Fibroblast of pulmonary artery (primary cell): ENCODE data around the gene WSB2.
A peak's percentile ranks its signal among the peaks of the same experiment; 100 is the strongest.

Experiments used
- DNase-seq: peaks from one replicate; pipeline ENCODE4 v3.0.0-alpha.2; 2010; ENCODE audit warnings: low read depth
- H3K4me3 ChIP-seq: replicated peaks from 2 replicates; pipeline ENCODE4 v1.5.1; 2011; ENCODE audit warnings: low read depth, mild to moderate bottlenecking, control low read depth, low read length, moderate library complexity
- TF ChIP-seq, protein P1 (sequence below): IDR thresholded peaks from 2 replicates; pipeline ENCODE4 v1.5.1; 2011; ENCODE audit warnings: mild to moderate bottlenecking, control low read depth, low read length, inconsistent platforms; ENCODE audit errors: missing control alignments

WSB2 gene

DNA sequence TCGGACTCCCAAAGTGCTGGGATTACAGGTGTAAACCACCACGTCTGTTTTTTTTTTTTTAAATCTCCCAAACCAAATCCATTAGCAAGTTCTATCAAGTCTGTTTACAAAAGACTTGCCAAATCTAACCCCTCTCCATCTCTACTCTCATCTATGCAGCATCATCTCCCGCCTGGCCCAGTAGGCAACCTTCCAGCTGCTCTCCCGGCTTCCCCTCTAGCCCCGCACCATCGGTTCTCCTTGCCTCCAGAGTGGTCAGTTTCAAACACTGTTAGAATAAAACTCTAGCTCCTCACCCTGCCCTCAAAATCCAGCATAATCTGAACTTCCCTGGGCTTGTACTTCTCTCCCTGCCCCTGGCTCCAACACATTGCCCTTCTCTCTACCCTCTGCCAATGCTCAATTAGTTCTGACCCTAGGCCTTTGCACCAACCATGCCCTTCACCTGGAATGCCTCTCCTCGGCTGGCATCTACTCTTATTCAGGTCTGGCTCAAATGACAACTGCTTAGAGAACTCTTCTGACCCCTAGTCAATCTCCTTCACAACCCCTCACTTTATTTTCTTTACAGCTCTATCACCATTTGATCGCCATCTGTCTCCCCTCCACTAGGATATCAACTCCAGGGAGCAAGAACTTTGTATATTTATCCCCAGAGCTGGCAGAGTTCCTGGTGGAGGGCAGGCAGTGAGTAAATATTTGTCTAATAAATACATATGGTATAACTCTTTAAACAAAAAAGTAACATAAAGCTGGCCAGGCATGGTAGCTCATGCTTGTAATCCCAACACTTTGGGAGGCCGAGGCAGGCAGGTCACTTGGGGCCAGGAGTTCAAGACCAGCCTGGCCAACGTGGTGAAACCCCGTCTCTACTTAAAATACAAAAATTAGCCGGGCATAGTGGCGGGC is 4.9 kb downstream of the WSB2 start:
- DNase-seq, result no peak
- H3K4me3 ChIP-seq, result no peak overlapping the region

DNA sequence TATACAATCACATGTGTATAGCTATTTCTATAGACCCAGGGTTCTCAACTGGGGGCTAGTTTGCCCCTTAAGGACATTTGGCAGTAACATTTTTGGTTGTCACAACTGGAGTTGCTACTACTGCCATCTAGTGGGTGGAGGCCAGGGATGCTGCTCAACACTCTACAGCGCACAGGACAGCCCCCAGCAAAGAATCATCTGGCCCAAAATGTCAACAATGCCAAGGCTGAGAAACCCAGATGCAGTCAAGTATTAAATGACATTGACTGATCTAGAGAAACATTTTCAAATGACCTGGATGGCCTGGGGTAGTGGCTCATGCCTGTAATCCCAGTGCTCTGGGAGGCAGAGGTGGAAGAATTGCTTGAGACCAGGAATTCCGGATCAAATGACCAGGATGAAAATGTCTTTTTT is 5.8 kb downstream of the WSB2 start:
- peak; percentile 48 for DNase-seq
- no peak overlapping the region for H3K4me3 ChIP-seq
- TF ChIP-seq, protein P1, sequence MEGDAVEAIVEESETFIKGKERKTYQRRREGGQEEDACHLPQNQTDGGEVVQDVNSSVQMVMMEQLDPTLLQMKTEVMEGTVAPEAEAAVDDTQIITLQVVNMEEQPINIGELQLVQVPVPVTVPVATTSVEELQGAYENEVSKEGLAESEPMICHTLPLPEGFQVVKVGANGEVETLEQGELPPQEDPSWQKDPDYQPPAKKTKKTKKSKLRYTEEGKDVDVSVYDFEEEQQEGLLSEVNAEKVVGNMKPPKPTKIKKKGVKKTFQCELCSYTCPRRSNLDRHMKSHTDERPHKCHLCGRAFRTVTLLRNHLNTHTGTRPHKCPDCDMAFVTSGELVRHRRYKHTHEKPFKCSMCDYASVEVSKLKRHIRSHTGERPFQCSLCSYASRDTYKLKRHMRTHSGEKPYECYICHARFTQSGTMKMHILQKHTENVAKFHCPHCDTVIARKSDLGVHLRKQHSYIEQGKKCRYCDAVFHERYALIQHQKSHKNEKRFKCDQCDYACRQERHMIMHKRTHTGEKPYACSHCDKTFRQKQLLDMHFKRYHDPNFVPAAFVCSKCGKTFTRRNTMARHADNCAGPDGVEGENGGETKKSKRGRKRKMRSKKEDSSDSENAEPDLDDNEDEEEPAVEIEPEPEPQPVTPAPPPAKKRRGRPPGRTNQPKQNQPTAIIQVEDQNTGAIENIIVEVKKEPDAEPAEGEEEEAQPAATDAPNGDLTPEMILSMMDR, result peak; percentile 55

More for the DNA sequence above, 4.9 kb downstream of the WSB2 start:
- TF ChIP-seq, protein P1, result no peak

DNA sequence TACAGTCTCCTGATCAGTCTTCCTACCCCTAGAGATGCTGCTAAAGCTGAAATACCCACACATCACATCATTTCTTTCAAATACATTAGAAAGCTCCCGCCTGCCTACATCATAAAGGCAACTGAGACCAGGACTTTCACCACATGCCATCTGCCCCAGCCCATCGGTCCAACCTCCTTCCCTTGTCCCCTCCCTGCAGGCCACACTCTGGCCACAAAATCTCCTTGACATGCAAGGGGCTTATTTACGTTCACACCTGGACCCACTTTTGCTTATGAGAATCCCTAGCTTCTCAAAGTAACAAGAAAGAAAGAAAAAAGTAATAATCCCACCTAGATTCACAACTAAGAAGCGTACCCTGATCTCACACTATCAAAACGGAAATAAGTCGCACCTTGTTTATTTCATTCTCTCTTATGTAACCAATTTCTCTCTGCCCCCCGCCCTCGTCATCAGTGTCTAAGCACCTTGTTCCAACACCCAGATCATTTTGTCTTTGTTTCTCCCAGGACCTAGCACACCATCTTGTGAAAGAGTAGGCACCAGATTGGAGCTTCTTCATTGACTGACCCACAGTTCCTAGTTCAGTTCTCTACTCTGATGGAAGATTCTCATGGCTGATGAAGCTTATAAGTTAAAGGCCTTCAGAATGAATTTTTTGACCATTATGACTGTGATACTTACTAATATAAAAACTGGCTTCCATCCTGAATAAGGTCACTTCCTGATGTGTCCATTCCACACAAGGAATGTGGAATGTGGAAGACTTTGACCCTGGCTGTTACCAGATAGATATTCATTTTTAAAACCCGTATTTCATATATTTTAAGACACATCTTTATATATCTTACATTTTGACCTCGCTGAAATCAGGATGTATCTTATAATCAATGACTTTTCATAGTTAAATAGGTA is 7.7 kb downstream of the WSB2 start:
- DNase-seq, result no peak
- H3K4me3 ChIP-seq, result no peak overlapping the region
- TF ChIP-seq, protein P1, result no peak

DNA sequence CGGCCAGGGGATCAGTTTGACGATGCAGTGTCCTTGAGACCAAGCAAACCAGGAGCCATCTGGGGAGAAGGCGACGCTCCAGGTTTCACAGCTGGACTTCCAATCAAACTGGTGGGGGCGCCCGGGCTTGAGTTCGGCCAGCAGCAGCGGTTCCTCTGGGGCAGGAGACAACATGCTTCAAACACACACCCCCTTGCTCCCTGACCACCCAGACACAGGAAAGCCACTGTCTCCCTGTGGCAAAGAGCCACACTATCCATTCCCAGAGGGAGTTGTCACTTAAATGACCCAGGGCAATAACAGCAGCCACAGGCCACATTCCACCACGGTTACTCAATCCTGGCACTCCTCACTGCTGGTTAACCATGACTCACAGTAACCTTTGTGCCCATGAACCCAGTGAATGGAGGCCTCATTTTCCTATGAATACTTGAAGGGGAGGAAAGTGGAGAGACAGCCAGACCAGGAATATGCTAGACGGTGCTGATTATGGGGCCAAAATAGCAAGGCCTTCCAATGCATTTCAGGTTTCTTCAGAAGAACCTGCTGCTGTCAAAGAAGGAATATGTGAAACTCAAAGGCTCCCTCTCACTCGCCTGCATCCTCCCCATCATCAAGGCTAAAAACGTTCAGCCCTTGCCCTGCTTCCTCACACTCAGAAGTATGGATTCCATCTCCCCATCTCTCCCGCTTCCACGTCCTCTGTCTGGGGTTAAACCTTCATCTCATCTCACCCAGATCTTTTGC is 8.5 kb downstream of the WSB2 start:
- TF ChIP-seq, protein P1, result no peak
- DNase-seq, result peak; percentile 94
- H3K4me3 ChIP-seq, result no peak overlapping the region

DNA sequence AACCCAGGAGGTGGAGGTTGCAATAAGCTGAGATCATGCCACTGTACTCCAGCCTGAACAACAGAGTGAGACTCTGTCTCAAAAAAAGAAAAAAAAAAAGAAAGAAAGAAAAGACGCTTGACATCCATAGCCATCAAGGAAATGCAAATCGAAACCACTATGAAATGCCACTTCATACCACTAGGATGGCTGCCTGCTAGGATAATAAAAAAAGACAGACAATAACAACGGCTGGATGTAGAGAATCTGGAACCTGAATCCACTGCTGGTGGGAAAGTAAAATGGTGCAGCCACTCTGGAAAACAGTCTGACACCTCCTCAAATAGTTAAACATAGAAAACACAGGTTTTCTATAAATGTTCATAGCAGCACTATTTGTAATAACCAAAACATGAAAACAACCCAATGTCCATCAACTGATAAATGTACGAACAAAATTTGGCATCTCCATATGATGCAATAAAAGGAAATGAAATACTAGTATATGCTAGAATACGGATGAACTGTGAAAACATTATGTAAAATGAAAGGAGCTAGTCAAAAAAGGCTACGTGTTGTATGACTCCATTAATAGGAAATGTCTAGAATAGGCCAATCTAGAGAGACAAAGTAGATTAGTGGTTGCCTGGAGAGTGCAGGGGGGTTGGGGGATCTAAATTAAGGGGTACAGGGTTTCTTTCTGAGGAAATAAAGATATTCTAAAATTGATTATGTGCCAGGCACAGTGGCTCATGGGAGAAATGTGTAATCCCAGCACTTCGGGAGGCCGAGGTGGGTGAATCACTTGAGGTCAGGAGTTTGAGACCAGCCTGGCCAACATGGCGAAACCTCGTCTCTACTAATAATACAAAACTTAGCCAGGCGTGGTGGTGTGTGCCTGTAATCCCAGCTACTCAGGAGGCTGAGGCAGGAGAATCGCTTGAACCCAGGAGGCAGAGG is 9.7 kb downstream of the WSB2 start:
- H3K4me3 ChIP-seq, result no peak overlapping the region
- no peak for DNase-seq
- TF ChIP-seq, protein P1, result no peak
